Naive thymus-derived CD4-positive, alpha-beta T cell (primary cell): ENCODE measurements around the gene CENPX. TPM values are rescaled to one million over a fixed set of nuclear protein-coding genes. Genes with fewer than 3 reads are reported as not detected.
"Not testable (repeated sequence)": the region's sequence is repeated elsewhere in the genome, so short reads cannot be mapped to it uniquely, and the experiment has no call there.

Experiments used
- ATAC-seq: fragments of 150-1000 bp; cut with Tn5 transposase; 2 replicates; pipeline ENCODE4 v1.10.0; 2021; ENCODE audit warnings: mild to moderate bottlenecking, moderate library complexity
- CTCF ChIA-PET: fragments of 350-600 bp; sonication (Branson Sonifier 250); formaldehyde crosslinking; loops from one replicate; lab custom pipeline; 2021; ENCODE audit warnings: antibody characterized with exemption; lab: Charles Lee
- POLR2A ChIA-PET: fragments of 350-600 bp; sonication (Branson Sonifier 250); formaldehyde crosslinking; loops from one replicate; lab custom pipeline; 2021; ENCODE audit warnings: antibody characterized with exemption, inconsistent platforms; lab: Charles Lee
- DNase-seq, 9 donors: peaks; one replicate each; pipeline versions ENCODE4 v3.0.0 to v3.0.0-alpha.2; 2020 to 2022; ENCODE audit warnings: mixed read lengths in 1 of 9
- H3K27ac ChIP-seq: one replicate; pipeline ENCODE4 v1.7.0; 2013; ENCODE audit warnings: mild to moderate bottlenecking, low read depth, low read length, moderate library complexity
- H3K27me3 ChIP-seq, 2 donors: one replicate each; pipeline ENCODE4 v1.7.0; 2013; ENCODE audit warnings: low read length in 2 of 2, mild to moderate bottlenecking in 2 of 2, moderate library complexity in 2 of 2; ENCODE audit not compliant: control insufficient read depth in 2 of 2, insufficient read depth in 2 of 2
- H3K36me3 ChIP-seq, 3 experiments: 1 replicate in 2 of 3; 2 replicates in 1 of 3; pipeline ENCODE4 v1.7.0; 2013; ENCODE audit warnings: low read length in 3 of 3, mild to moderate bottlenecking in 3 of 3, moderate library complexity in 1 of 3; ENCODE audit not compliant: insufficient read depth in 3 of 3, control insufficient read depth in 2 of 3
- H3K4me1 ChIP-seq, 2 donors: one replicate each; pipeline ENCODE4 v1.7.0; 2013; ENCODE audit warnings: low read length in 2 of 2, mild to moderate bottlenecking in 2 of 2, moderate library complexity in 1 of 2; ENCODE audit not compliant: control insufficient read depth in 2 of 2, insufficient read depth in 2 of 2
- H3K4me3 ChIP-seq: 2 replicates; pipeline ENCODE4 v1.7.0; 2013; ENCODE audit warnings: mild to moderate bottlenecking, low read length
- H3K9me3 ChIP-seq, 3 experiments: 1 replicate in 2 of 3; 2 replicates in 1 of 3; pipeline ENCODE4 v1.7.0; 2013; ENCODE audit warnings: low read length in 3 of 3; ENCODE audit not compliant: control insufficient read depth in 2 of 3
- H3K27ac Mint-ChIP-seq, 9 donors: one replicate each; pipeline ENCODE4 v1.8.0; 2020 to 2022; ENCODE audit warnings: mixed read lengths in 9 of 9, mild to moderate bottlenecking in 8 of 9, moderate library complexity in 5 of 9, inconsistent platforms in 2 of 9
- H3K27me3 Mint-ChIP-seq, 5 donors: one replicate each; pipeline ENCODE4 v1.8.0; 2021 to 2022; ENCODE audit warnings: mixed read lengths in 5 of 5, mild to moderate bottlenecking in 1 of 5
- H3K36me3 Mint-ChIP-seq, 5 donors: one replicate each; pipeline ENCODE4 v1.8.0; 2020 to 2022; ENCODE audit warnings: mixed read lengths in 5 of 5, mild to moderate bottlenecking in 3 of 5, inconsistent platforms in 1 of 5
- H3K4me1 Mint-ChIP-seq, 7 donors: one replicate each; pipeline ENCODE4 v1.8.0; 2020 to 2022; ENCODE audit warnings: mixed read lengths in 7 of 7, mild to moderate bottlenecking in 3 of 7, inconsistent platforms in 1 of 7
- H3K4me3 Mint-ChIP-seq, 10 donors: one replicate each; pipeline ENCODE4 v1.8.0; 2020 to 2022; ENCODE audit warnings: mild to moderate bottlenecking in 10 of 10, mixed read lengths in 10 of 10, moderate library complexity in 6 of 10, inconsistent platforms in 2 of 10
- H3K9me3 Mint-ChIP-seq, 11 donors: one replicate each; pipeline ENCODE4 v1.8.0; 2020 to 2022; ENCODE audit warnings: mixed read lengths in 11 of 11, mild to moderate bottlenecking in 4 of 11, inconsistent platforms in 1 of 11, moderate library complexity in 1 of 11
- intact Hi-C, 2 donors: fragments of 100-400 bp; cut with micrococcal nuclease; formaldehyde crosslinking; loops; one replicate each; pipeline ENCODE4 v1.15.1; 2023
- polyA plus RNA-seq, 2 donors: library from polyadenylated mRNA; unstranded; fragments of 300-500 nt; fragmentation: Illumina TruSeq; gene quantifications; one replicate each; pipeline ENCODE4 v1.2.3, GENCODE V29; 2021
- total RNA-seq, 6 experiments: library from RNA in 5 of 6; stranded (reverse) in 5 of 6; gene quantifications; 1 replicate in 5 of 6; 2 replicates in 1 of 6; pipeline ENCODE4 v1.2.3 and lab custom pipeline; 2021 to 2026

The CENPX gene
- total and polyA plus RNA-seq, 7 experiments from 2014 or later = 25.5 to 72.7 (median 34.1) TPM

GRCh38 chr17:81987161-81987770, 35.4 kb downstream of the CENPX start:
- ChIA-PET CTCF (no interaction called here), POLR2A (no interaction called here)
- no peak overlapping the region for H3K27ac ChIP-seq
- Mint-ChIP-seq H3K9me3 (peaks cover 0 to 2% (median 0%) of the 10 kb centered on the region in 11 donors), H3K27me3 (no peaks in the 10 kb centered on the region), H3K36me3 (peaks cover 5 to 30% (median 8%) of the 10 kb centered on the region in 5 donors), H3K4me1 (peaks cover 8 to 24% (median 19%) of the 10 kb centered on the region in 7 donors), H3K4me3 (no peak overlapping the region), H3K27ac (no peak overlapping the region)
- DNase-seq (no peak), ATAC-seq (no peak)
- intact Hi-C loops = no loop called here
- H3K36me3 ChIP-seq = peaks cover 0 to 63% (median 8%) of the 10 kb centered on the region in 3 experiments
- no peaks in the 10 kb centered on the region for H3K4me1 ChIP-seq
- H3K9me3 ChIP-seq = no peaks in the 10 kb centered on the region
- no peaks in the 10 kb centered on the region for H3K27me3 ChIP-seq
- no peak overlapping the region for H3K4me3 ChIP-seq

DNA sequence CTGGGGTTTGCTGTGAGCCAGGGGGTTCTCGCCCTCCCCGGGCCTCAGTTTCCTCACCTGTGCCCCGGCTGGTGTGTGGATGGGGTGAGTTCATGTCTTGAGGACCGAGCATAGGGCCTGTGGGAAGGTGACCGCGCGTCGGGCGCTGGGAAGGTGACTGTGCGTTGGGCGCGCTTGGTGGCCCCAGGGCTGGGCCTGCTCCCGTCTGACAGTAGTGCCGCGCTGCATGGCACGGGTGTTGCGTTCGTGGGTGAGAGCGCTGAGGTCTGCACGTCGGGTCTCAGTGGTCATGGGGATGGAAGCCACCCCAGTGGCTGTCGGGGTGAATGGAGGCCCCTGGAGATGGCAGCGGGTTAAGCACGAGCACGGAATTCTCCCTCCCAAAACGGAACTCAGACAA, 36.1 kb downstream of the CENPX start:
- no peak for ATAC-seq
- Mint-ChIP-seq H3K9me3 (peaks cover 0 to 2% (median 0%) of the 10 kb centered on the region in 11 donors), H3K27me3 (no peaks in the 10 kb centered on the region), H3K4me1 (peaks cover 10 to 28% (median 18%) of the 10 kb centered on the region in 7 donors), H3K36me3 (peaks cover 5 to 32% (median 8%) of the 10 kb centered on the region in 5 donors), H3K27ac (no peak overlapping the region), H3K4me3 (no peak overlapping the region)
- no peak for DNase-seq
- Histone ChIP-seq H3K4me3 (no peak overlapping the region), H3K4me1 (no peaks in the 10 kb centered on the region), H3K36me3 (peaks cover 0 to 57% (median 8%) of the 10 kb centered on the region in 3 experiments), H3K9me3 (no peaks in the 10 kb centered on the region), H3K27ac (no peak overlapping the region), H3K27me3 (no peaks in the 10 kb centered on the region)
- intact Hi-C loops = no loop called here
- CTCF ChIA-PET = no interaction called here
- POLR2A ChIA-PET = no interaction called here

DNA sequence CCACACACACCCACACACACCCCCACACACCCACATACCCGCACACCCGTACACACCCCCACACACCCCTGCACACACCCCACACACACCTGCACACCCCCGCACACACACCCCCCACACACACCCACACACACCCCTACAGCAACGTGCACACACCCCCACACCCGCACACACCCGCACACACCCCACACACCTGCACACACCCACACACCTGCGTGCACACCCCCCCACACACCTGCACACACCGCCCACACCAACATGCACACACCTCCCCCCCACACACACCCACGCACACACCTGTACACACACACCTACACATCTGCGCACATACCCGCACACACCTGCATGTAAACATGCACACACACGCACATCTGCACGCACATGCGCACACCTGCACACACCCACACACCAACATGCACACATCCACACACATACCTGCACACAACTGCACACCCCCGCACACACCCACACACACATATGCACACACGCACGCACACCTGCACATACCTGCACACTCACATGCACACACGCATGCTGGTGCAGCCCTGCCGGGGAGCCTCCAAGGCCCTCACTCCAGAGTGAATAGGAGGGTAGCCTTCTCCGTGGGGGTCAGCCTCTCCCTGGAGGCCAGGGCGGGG, 37.8 kb downstream of the CENPX start:
- POLR2A ChIA-PET = no interaction called here
- Histone ChIP-seq H3K36me3 (peaks cover 0 to 50% (median 8%) of the 10 kb centered on the region in 3 experiments), H3K27me3 (no peaks in the 10 kb centered on the region), H3K4me1 (peaks cover 9 to 11% of the 10 kb centered on the region in 2 donors), H3K4me3 (no peak overlapping the region), H3K9me3 (no peaks in the 10 kb centered on the region), H3K27ac (no peak overlapping the region)
- Mint-ChIP-seq H3K9me3 (peaks cover 0 to 2% (median 0%) of the 10 kb centered on the region in 11 donors), H3K36me3 (peaks cover 5 to 26% (median 12%) of the 10 kb centered on the region in 5 donors), H3K4me3 (no peak overlapping the region), H3K27me3 (no peaks in the 10 kb centered on the region), H3K27ac (peak overlapping the region in 1 of 9 donors; percentile 8), H3K4me1 (peaks cover 17 to 40% (median 22%) of the 10 kb centered on the region in 7 donors)
- CTCF ChIA-PET = interaction anchor here (0.7 kb wide), 1 partner anchor 10 kb away, joined by 6 read pairs; no protein-coding TSS in a partner anchor
- intact Hi-C loops = no loop called here
- ATAC-seq = no peak
- no peak for DNase-seq

DNA sequence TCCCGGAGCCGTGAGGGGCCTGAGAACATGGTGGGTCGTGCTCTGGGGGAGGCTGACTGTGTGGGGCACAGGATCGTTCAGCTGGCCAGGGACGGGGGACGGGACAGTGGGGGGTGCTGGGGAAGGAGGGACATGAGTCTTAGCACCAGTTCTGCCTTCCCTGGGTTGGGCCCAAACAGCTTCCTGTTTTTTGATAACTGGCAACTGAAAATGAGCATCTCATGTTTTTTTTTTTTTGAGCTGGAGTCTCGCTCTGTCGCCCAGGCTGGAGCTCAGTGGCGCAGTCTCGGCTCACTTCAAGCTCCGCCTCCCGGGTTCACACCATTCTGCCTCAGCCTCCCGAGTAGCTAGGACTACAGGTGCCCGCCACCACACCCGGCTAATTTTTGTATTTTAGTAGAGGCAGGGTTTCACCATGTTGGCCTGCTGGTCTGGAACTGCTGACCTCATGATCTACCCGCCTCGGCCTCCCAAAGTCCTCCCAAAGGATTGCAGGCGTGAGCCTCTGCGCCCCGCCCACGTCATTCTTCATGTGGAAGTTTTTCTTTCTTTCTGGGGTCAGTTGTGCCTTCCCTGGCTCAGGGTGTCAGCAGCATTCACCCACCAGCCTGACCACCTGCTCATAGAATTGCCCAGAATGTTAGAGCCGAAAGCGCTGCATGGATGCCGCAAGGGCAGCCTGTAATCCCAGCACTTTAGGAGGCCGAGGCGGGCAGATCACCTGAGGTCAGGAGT, 38.9 kb downstream of the CENPX start:
- H3K27me3 ChIP-seq = no peaks in the 10 kb centered on the region
- ChIA-PET CTCF (interaction anchor here (0.6 to 1.7 kb wide), 2 partner anchors 36 to 299 kb away, joined by 3 to 8 read pairs; no protein-coding TSS in a partner anchor), POLR2A (interaction anchor here (0.9 to 1.3 kb wide), 3 partner anchors 8 to 57 kb away, joined by 3 read pairs; partner anchors contain the start of gene MAFG)
- peaks cover 10 to 11% of the 10 kb centered on the region in 2 donors for H3K4me1 ChIP-seq
- no peak overlapping the region for H3K4me3 ChIP-seq
- Mint-ChIP-seq H3K9me3 (peaks cover 0 to 2% (median 0%) of the 10 kb centered on the region in 11 donors), H3K27me3 (no peaks in the 10 kb centered on the region), H3K4me1 (peaks cover 26 to 51% (median 31%) of the 10 kb centered on the region in 7 donors), H3K36me3 (peaks cover 5 to 32% (median 12%) of the 10 kb centered on the region in 5 donors), H3K4me3 (no peak overlapping the region), H3K27ac (no peak overlapping the region)
- ATAC-seq = no peak
- intact Hi-C loops = no loop called here
- H3K27ac ChIP-seq = no peak overlapping the region
- peaks cover 0 to 52% (median 8%) of the 10 kb centered on the region in 3 experiments for H3K36me3 ChIP-seq
- no peak for DNase-seq
- no peaks in the 10 kb centered on the region for H3K9me3 ChIP-seq

DNA sequence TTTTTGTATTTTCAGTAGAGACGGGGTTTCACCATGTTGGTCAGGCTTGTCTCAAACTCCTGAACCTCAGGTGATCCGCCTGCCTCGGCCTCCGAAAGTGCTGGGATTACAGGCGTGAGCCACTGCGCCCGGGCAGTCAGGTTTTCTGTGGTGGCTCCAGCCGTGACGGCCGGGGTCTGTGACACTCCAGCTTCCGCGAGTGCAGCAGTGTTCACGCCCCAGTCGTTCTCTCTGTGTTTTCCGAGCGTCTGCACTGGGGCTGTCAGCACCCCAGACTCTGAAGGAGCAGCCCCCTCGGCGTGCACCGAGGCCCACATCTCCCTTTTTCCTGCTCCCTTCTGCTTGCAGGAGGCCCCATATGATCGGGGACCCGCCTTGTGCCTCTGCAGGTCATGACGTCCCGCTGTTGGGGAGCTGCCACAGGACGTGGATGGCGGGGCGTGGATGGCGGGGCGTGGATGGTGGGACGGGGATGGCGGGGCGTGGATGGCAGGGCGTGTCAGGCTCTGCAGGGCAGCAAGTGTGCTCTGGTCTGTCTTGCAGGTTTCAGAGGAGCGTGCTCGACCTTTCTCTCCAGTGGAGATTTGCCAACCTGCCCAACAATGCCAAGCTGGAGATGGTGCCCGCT, 39.6 kb downstream of the CENPX start:
- no peaks in the 10 kb centered on the region for H3K27me3 Mint-ChIP-seq
- DNase-seq (no peak), ATAC-seq (no peak)
- intact Hi-C loops = no loop called here
- peaks cover 0 to 48% (median 8%) of the 10 kb centered on the region in 3 experiments for H3K36me3 ChIP-seq
- H3K4me3 Mint-ChIP-seq = peak overlapping the region in 2 of 10 donors; percentile 44 to 60
- CTCF ChIA-PET = interaction anchor here (1.4 to 1.7 kb wide), 2 partner anchors 24 to 37 kb away, joined by 4 to 8 read pairs; no protein-coding TSS in a partner anchor
- H3K27ac ChIP-seq = no peak overlapping the region
- no peaks in the 10 kb centered on the region for H3K9me3 ChIP-seq
- H3K4me1 Mint-ChIP-seq = peaks cover 30 to 57% (median 33%) of the 10 kb centered on the region in 7 donors
- peak overlapping the region in 1 of 9 donors; percentile 28 for H3K27ac Mint-ChIP-seq
- POLR2A ChIA-PET = interaction anchor here (0.9 to 1.3 kb wide), 3 partner anchors 8 to 56 kb away, joined by 3 read pairs; partner anchors contain the start of gene MAFG
- peaks cover 0 to 2% (median 0%) of the 10 kb centered on the region in 11 donors for H3K9me3 Mint-ChIP-seq
- no peaks in the 10 kb centered on the region for H3K27me3 ChIP-seq
- peaks cover 5 to 32% (median 12%) of the 10 kb centered on the region in 5 donors for H3K36me3 Mint-ChIP-seq
- peaks cover 11 to 14% of the 10 kb centered on the region in 2 donors for H3K4me1 ChIP-seq
- H3K4me3 ChIP-seq = no peak overlapping the region

GRCh38 chr17:81981511-81981910, 41.2 kb downstream of the CENPX start:
- H3K4me3 Mint-ChIP-seq = peak overlapping the region in 1 of 10 donors; percentile 16
- H3K27me3 ChIP-seq = not testable (repeated sequence)

More at GRCh38 chr17:81981511-81981910, 41.2 kb downstream of the CENPX start:
- CTCF ChIA-PET = interaction anchor here (0.6 to 0.9 kb wide), 2 partner anchors 39 to 395 kb away, joined by 3 read pairs; no protein-coding TSS in a partner anchor
- H3K27me3 Mint-ChIP-seq, DNase-seq, H3K27ac ChIP-seq, H3K4me3 ChIP-seq, H3K9me3 Mint-ChIP-seq, ATAC-seq, H3K27ac Mint-ChIP-seq, intact Hi-C loops, POLR2A ChIA-PET, H3K9me3 ChIP-seq: not testable (repeated sequence)
- peaks cover 5 to 27% (median 12%) of the 10 kb centered on the region in 5 donors for H3K36me3 Mint-ChIP-seq
- Histone ChIP-seq H3K4me1 (peaks cover 14 to 18% of the 10 kb centered on the region in 2 donors), H3K36me3 (peaks cover 0 to 42% (median 8%) of the 10 kb centered on the region in 3 experiments)
- peaks cover 28 to 63% (median 35%) of the 10 kb centered on the region in 7 donors for H3K4me1 Mint-ChIP-seq
